ENCODE measurements around the gene P3H1. TPM values are rescaled to one million over a fixed set of nuclear protein-coding genes. Genes with fewer than 3 reads are reported as not detected.

The P3H1 gene
- total RNA-seq, 1 experiment from 2014 or later = 32.9 TPM

- ChIA-PET CTCF (interaction anchor here (1.1 to 4.0 kb wide), 4 partner anchors 8 to 415 kb away, joined by 3 to 23 read pairs (median 8); partner anchors contain the start of genes C1orf50 and P3H1), RAD21 (ENCODE audit: low non-redundant PET in 1 of 2, low total read pairs in 2 of 2, uncharacterized antibody in 2 of 2, unreplicated experiment in 2 of 2) (no interaction called here), POLR2A (interaction anchor here (1.2 kb wide), 1 partner anchor 77 kb away, joined by 3 read pairs; the partner anchor contains the start of gene YBX1)
- Histone ChIP-seq H3K36me3 (ENCODE audit: control insufficient read depth in 1 of 2, insufficient read depth in 2 of 2, low read length in 2 of 2) (peaks cover 8 to 28% of the 10 kb centered on the region in 2 experiments; a peak in 3 of 4 replicates), H3K9me3 (ENCODE audit: control insufficient read depth in 1 of 2, insufficient read depth in 1 of 2, low read depth in 1 of 2, low read length in 2 of 2) (no peaks in the 10 kb centered on the region), H3K79me2 (ENCODE audit: insufficient read depth, low read length) (no peaks in the 10 kb centered on the region), H3K9ac (ENCODE audit: low read length) (no peak overlapping the region), H3K4me2 (ENCODE audit: low read length) (no peak overlapping the region), H3K9me2 (ENCODE audit: insufficient read depth) (no peaks in the 10 kb centered on the region), H3K4me3 (replicated peaks in 1 of 2; ENCODE audit: low read depth in 1 of 2, low read length in 2 of 2) (no peak overlapping the region), H3K27me3 (ENCODE audit: insufficient read depth, low read length) (no peaks in the 10 kb centered on the region), H3K4me1 (ENCODE audit: control insufficient read depth in 1 of 2, insufficient read depth in 2 of 2, low read length in 2 of 2) (0 out of 4 replicates have a peak, but pooled peaks cover 0 to 5% of the 10 kb centered on the region in 2 experiments), H2AFZ (ENCODE audit: low read depth, low read length, poor library complexity, severe bottlenecking) (no peak overlapping the region), H3K27ac (ENCODE audit: low read depth, low read length) (no peak overlapping the region), H4K20me1 (ENCODE audit: insufficient read depth) (no peaks in the 10 kb centered on the region)
- no TSS peak for BruUV-seq (replicated peaks)
- DNase-seq (ENCODE audit: low read depth, low spot score) = no peak
- TF ChIP-seq POLR2AphosphoS5 (IDR thresholded peaks at IDR 0.05; ENCODE audit: low read depth, low read length) = no peak
- TF ChIP-seq, protein P1, sequence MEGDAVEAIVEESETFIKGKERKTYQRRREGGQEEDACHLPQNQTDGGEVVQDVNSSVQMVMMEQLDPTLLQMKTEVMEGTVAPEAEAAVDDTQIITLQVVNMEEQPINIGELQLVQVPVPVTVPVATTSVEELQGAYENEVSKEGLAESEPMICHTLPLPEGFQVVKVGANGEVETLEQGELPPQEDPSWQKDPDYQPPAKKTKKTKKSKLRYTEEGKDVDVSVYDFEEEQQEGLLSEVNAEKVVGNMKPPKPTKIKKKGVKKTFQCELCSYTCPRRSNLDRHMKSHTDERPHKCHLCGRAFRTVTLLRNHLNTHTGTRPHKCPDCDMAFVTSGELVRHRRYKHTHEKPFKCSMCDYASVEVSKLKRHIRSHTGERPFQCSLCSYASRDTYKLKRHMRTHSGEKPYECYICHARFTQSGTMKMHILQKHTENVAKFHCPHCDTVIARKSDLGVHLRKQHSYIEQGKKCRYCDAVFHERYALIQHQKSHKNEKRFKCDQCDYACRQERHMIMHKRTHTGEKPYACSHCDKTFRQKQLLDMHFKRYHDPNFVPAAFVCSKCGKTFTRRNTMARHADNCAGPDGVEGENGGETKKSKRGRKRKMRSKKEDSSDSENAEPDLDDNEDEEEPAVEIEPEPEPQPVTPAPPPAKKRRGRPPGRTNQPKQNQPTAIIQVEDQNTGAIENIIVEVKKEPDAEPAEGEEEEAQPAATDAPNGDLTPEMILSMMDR (IDR thresholded peaks at IDR 0.05 in 2 of 3, conservative IDR thresholded peaks at IDR 0.05 in 1 of 3; ENCODE audit: borderline replicate concordance in 1 of 3, insufficient read depth in 1 of 3, low read depth in 2 of 3, low read length in 2 of 3) = 0 out of 6 replicates have a peak, but pooled peaks of 2 of the 3 experiments have one; percentile 6 to 15
- no peak for TF ChIP-seq ATF3 (IDR thresholded peaks at IDR 0.05)
- no peak for TF ChIP-seq POLR2A (IDR thresholded peaks at IDR 0.05; ENCODE audit: borderline replicate concordance, extremely low read depth, insufficient read depth, insufficient read length)
- TF ChIP-seq YY1 (IDR thresholded peaks at IDR 0.05; ENCODE audit: extremely low read depth, insufficient replicate concordance, low read depth, low read length) = no peak
- no peak for TF ChIP-seq TCF7L2 (IDR thresholded peaks at IDR 0.05; ENCODE audit: borderline replicate concordance, extremely low read depth, insufficient read depth, insufficient read length)
- TF ChIP-seq EZH2phosphoT487 (IDR thresholded peaks at IDR 0.05; ENCODE audit: borderline replicate concordance) = no peak
- no peak for TF ChIP-seq FOSL1 (IDR thresholded peaks at IDR 0.05; ENCODE audit: low read depth)
- no peak for TF ChIP-seq CBX3 (IDR thresholded peaks at IDR 0.05; ENCODE audit: low read depth)
- TF ChIP-seq EZH2 (IDR thresholded peaks at IDR 0.05) = no peak
- no peak for TF ChIP-seq ELF1 (IDR thresholded peaks at IDR 0.05; ENCODE audit: borderline replicate concordance, low read depth)
- TF ChIP-seq ZNF274 (IDR thresholded peaks at IDR 0.05; ENCODE audit: low read depth, low read length) = no peak
- no peak for TF ChIP-seq SRF (IDR thresholded peaks at IDR 0.05; ENCODE audit: low read depth)
- no peak for TF ChIP-seq EGR1 (IDR thresholded peaks at IDR 0.05; ENCODE audit: low read depth)
- no peak for TF ChIP-seq CEBPB (IDR thresholded peaks at IDR 0.05; ENCODE audit: low read depth)
- TF ChIP-seq, protein P2, sequence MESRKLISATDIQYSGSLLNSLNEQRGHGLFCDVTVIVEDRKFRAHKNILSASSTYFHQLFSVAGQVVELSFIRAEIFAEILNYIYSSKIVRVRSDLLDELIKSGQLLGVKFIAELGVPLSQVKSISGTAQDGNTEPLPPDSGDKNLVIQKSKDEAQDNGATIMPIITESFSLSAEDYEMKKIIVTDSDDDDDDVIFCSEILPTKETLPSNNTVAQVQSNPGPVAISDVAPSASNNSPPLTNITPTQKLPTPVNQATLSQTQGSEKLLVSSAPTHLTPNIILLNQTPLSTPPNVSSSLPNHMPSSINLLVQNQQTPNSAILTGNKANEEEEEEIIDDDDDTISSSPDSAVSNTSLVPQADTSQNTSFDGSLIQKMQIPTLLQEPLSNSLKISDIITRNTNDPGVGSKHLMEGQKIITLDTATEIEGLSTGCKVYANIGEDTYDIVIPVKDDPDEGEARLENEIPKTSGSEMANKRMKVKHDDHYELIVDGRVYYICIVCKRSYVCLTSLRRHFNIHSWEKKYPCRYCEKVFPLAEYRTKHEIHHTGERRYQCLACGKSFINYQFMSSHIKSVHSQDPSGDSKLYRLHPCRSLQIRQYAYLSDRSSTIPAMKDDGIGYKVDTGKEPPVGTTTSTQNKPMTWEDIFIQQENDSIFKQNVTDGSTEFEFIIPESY (IDR thresholded peaks at IDR 0.05; ENCODE audit: extremely low read depth, insufficient replicate concordance, low read length) = no peak
- peak; percentile 30; the same call in 1 of the 2 replicates for TF ChIP-seq RAD21 (IDR thresholded peaks at IDR 0.05; ENCODE audit: low read depth)
- intact Hi-C loops (cut with micrococcal nuclease) = no loop called here
- peak; percentile 78 for ATAC-seq
These were observed 7.7 kb downstream of the P3H1 start for GRCh38 chr1:42759114-42759513.

All from HCT116 (cell line).